H1 (cell line): ENCODE measurements around the gene PAX5. TPM values are rescaled to one million over a fixed set of nuclear protein-coding genes. Genes with fewer than 3 reads are reported as not detected.

Experiments
- ASH2L ChIP-seq: fragments of 200-600, 300-600 bp; sonication (generic); IDR thresholded peaks from one replicate; pipeline ENCODE4 v1.7.1; 2017; ENCODE audit warnings: low read length
- ATF2 ChIP-seq: IDR thresholded peaks from 2 replicates; pipeline ENCODE4 v1.6.1; 2012; ENCODE audit warnings: low read length, inconsistent platforms
- BRCA1 ChIP-seq: IDR thresholded peaks from 2 replicates; pipeline ENCODE4 v1.6.1; 2012; ENCODE audit warnings: low read depth, low read length, improper control_type of control experiment
- GABPA ChIP-seq: IDR thresholded peaks from 2 replicates; pipeline ENCODE4 v1.6.1; 2011; ENCODE audit warnings: mild to moderate bottlenecking, low read length, moderate library complexity, borderline replicate concordance; ENCODE audit not compliant: insufficient read depth
- JUN ChIP-seq: IDR thresholded peaks from 2 replicates; pipeline ENCODE4 v1.6.1; 2011; ENCODE audit warnings: low read depth, mild to moderate bottlenecking, improper control_type of control experiment, low read length
- KDM1A ChIP-seq: fragments of 200-600, 300-600 bp; sonication (generic); IDR thresholded peaks from 2 replicates; pipeline ENCODE4 v1.7.1; 2016; ENCODE audit warnings: mild to moderate bottlenecking, low read length, borderline replicate concordance
- KDM5A ChIP-seq: fragments of 200-600 bp; IDR thresholded peaks from 2 replicates; pipeline ENCODE4 v1.7.1; 2012; ENCODE audit warnings: mild to moderate bottlenecking, low read length, inconsistent platforms, mixed read lengths
- SAP30 ChIP-seq: fragments of 300-600 bp; sonication (generic); IDR thresholded peaks from 2 replicates; pipeline ENCODE4 v1.7.1; 2012; ENCODE audit warnings: low read length, moderate library complexity, mild to moderate bottlenecking, inconsistent platforms; ENCODE audit not compliant: insufficient read depth, insufficient replicate concordance
- YY1 ChIP-seq: IDR thresholded peaks from 2 replicates; pipeline ENCODE4 v1.6.1; 2011; ENCODE audit warnings: low read depth, mild to moderate bottlenecking, low read length
- polyA plus RNA-seq, 7 experiments: library from polyadenylated mRNA; depleted of rRNA in 3 of 7; stranded (reverse) in 5 of 7; unstranded in 2 of 7; fragments of >200 nt in 5 of 7; fragments of 200-250 nt in 2 of 7; gene quantifications; 1 replicate in 5 of 7; 2 replicates in 1 of 7; 4 replicates in 1 of 7; pipeline versions ENCODE4 v1.2.1 to v1.2.3, GENCODE V29; 2011 to 2013; ENCODE audit warnings: missing spikeins in 2 of 7, mixed read lengths in 2 of 7
- total RNA-seq: library from RNA; stranded (reverse); fragmentation: NEBNext Ultra II Directional; extraction: Animal tissue kit (Norgen Biotek cat#: 25700); gene quantifications from 2 replicates; pipeline ENCODE4 v1.2.1, GENCODE V29; 2021

The PAX5 gene
- total and polyA plus RNA-seq, 2 of the 8 experiments (the other 6 are each of a cell fraction or from before 2014, with no cell fraction given) = 0.29 to 0.43 TPM

DNA sequence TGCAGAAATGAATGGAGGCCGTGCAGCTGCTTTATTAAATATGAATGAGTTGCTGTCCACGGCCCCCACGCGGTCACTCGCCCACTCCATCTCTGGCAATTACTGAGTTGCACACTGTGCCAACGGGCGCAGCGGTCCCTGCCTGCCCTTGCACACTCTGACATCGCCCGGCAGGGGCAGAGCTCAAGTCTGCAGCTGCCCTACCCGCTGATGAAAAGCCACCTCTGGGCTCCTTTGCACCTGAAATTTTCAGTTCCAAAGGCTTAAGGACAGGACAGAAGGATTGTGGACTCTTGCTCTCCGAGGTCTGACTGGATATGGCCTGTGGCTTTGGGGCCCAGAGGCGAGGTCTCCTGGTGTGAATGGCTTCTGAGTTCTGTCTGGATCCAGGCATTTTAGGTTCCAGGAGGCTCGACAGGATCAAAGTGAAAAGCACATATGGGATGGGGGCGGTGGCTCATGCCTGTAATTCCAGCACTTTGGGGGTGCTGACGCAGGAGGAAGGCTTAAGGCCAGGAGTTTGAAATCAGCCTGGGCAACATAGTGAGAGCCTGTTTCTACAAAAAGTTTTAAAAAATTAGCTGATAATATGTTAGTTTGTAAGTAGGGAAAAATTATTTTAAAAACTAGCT, 201.8 kb downstream of the PAX5 start (continued):
- TF ChIP-seq ASH2L (no peak), BRCA1 (no peak), JUN (no peak), GABPA (no peak), KDM5A (no peak), KDM1A (no peak), ATF2 (no peak), SAP30 (no peak), YY1 (no peak)
